ENCODE measurements around the gene MCRS1.

Gene MCRS1

DNA sequence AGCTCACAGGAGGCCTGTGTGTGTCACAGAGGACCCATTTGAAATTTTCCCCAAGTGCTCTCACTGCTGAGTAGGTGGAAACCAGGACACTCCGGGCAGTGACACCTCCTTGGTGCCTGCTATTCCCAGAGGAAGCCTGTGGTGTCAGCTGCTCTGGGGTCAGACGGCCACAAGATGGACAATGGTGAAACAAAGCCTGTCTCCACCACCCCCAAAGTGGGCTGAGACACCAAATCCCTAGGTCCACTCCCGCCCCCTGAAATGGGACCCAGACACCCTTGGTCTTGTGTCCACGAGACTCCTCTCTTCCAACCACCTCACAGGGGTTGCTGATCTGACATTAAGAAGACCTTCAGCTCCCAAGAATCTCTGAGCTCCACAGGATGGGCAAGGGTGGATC is 22.1 kb downstream of the MCRS1 start:
- TF ChIP-seq CTCF (IDR thresholded peaks at IDR 0.05; ENCODE audit: insufficient read depth, low read depth, low read length, missing control alignments), result no peak
- no peak for DNase-seq (ENCODE audit: low read depth)
- H3K4me3 ChIP-seq (ENCODE audit: low read length), result no peak overlapping the region

DNA sequence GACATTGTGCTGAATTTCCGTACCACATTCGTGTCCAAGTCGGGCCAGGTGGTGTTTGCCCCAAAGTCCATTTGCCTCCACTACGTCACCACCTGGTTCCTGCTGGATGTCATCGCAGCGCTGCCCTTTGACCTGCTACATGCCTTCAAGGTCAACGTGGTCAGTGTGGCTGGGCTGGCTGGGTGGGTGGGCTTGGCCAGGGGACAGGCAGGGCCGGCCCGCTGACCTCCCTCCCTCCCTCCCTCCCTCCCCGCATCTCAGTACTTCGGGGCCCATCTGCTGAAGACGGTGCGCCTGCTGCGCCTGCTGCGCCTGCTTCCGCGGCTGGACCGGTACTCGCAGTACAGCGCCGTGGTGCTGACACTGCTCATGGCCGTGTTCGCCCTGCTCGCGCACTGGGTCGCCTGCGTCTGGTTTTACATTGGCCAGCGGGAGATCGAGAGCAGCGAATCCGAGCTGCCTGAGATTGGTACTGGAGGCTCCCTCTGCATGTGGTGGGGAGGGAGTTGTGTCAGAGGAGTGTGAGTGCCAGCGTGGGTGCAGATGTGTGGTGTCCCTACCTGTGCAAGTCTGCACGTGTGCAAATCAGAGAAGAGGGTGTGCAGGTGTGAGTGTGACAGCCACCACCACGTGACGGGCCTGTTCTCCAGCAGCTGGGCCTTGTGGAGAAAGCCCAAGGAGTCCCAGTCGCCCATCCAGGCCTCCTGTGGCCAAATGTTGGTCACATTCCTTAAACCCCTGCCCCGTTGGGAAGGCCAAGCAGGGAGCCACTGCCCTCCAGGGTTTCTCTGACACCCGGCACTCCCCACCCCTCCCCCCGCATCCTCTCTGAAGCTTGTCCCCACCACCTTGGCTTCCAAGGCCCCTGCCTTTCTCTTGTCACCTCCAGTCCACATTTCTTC is 23.8 kb downstream of the MCRS1 start:
- DNase-seq (ENCODE audit: low read depth), result no peak
- no peak overlapping the region for H3K4me3 ChIP-seq (ENCODE audit: low read length)
- no peak for TF ChIP-seq CTCF (IDR thresholded peaks at IDR 0.05; ENCODE audit: insufficient read depth, low read depth, low read length, missing control alignments)

- TF ChIP-seq CTCF (IDR thresholded peaks at IDR 0.05; ENCODE audit: insufficient read depth, low read depth, low read length, missing control alignments), result no peak
- no peak overlapping the region for H3K4me3 ChIP-seq (ENCODE audit: low read length)
- DNase-seq (ENCODE audit: low read depth), result no peak
These were observed 24.6 kb downstream of the MCRS1 start for GRCh38 chr12:49543221-49543913.

- TF ChIP-seq CTCF (IDR thresholded peaks at IDR 0.05; ENCODE audit: insufficient read depth, low read depth, low read length, missing control alignments), result no peak
- no peak for DNase-seq (ENCODE audit: low read depth)
- H3K4me3 ChIP-seq (ENCODE audit: low read length), result no peak overlapping the region
These were observed 25.3 kb downstream of the MCRS1 start for GRCh38 chr12:49542592-49543160.

DNA sequence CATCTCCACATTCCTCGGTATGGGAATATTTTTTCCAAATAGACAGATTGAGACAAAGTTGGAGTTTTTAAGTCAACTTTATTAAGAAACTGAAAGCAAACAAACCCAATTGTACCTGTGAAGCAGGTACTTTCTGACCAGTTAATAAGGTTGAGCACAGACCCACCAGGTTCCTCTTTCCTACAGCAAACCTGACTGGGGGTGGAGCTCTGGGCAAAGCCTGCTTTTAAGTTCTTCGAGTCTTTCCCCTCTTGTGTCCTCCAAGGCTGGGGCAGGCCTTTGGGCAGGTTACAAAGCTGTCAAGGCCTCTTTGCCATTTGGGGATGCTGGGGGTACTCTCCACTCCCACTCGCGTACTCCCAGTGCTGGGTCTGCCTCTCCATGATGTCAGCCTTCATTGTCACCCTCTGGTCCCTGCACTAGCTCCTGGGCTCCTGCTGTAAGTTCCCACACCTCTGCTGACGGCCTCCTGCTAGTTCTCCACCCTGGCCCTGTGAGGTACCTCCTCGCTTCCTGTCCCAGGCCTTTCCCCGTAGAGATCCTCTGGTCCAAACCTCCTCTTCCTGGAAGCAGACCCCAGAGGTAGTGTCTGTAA is 25.9 kb downstream of the MCRS1 start:
- DNase-seq (ENCODE audit: low read depth), result no peak
- no peak for TF ChIP-seq CTCF (IDR thresholded peaks at IDR 0.05; ENCODE audit: insufficient read depth, low read depth, low read length, missing control alignments)
- no peak overlapping the region for H3K4me3 ChIP-seq (ENCODE audit: low read length)

DNA sequence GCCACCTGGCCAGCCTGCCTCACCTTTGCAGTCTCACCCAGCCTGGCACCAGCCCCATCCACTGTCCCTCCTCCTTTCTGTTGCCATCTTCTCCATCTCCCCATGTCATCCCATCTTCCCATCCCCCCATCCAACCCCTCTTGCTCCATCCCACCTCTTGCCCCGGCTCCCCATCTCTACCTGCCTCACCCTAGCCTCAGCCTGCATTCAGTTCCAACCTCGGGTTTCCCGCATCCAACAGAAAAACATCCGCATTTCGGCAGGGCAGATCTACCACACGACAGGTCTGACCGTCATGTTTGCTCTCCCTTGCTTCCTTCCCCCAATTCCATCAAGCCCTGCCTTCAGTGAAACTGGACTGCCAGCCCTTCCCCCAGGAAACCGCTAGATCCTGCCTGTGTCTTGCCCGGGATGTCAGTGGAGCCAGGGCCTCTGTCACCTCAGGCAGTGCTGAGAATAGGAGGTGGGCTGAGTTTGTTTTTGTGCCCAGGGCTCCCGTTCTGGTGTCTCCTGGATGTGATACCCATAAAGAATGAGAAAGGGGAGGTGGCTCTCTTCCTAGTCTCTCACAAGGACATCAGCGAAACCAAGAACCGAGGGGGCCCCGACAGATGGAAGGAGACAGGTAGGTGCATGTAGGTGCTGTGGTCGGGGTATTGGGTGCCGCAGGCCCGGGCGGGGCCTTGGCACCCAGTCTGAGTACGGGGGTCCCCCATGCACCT is 26.6 kb downstream of the MCRS1 start:
- DNase-seq (ENCODE audit: low read depth), result no peak
- no peak overlapping the region for H3K4me3 ChIP-seq (ENCODE audit: low read length)
- TF ChIP-seq CTCF (IDR thresholded peaks at IDR 0.05; ENCODE audit: insufficient read depth, low read depth, low read length, missing control alignments), result no peak
